GM21717 (cell line): ENCODE data around the gene GALNT13.

Experiments
- ATAC-seq: cut with Tn5 transposase; IDR thresholded peaks from one replicate; pipeline ENCODE4 v1.9.1; 2021; ENCODE audit warnings: mild to moderate bottlenecking, moderate library complexity; ENCODE audit not compliant: unreplicated experiment

The GALNT13 gene

GRCh38 chr2:153940511-153940910 is 68.8 kb downstream of the GALNT13 start:
- ATAC-seq = no peak

- no peak for ATAC-seq
These were observed 73.1 kb downstream of the GALNT13 start for GRCh38 chr2:153944800-153945199.

- ATAC-seq = no peak
These were observed 74.3 kb downstream of the GALNT13 start for GRCh38 chr2:153946036-153946435.

GRCh38 chr2:153953761-153954160 is 82.0 kb downstream of the GALNT13 start:
- no peak for ATAC-seq

GRCh38 chr2:153963256-153963655 is 91.5 kb downstream of the GALNT13 start:
- no peak for ATAC-seq

GRCh38 chr2:153967248-153967973 is 95.7 kb downstream of the GALNT13 start:
- no peak for ATAC-seq

GRCh38 chr2:153971250-153971649 is 99.5 kb downstream of the GALNT13 start:
- no peak for ATAC-seq

GRCh38 chr2:153971855-153972254 is 100.1 kb downstream of the GALNT13 start:
- ATAC-seq = no peak

- ATAC-seq = no peak
These were observed 100.7 kb downstream of the GALNT13 start for GRCh38 chr2:153972412-153972811.

- no peak for ATAC-seq
These were observed 114.9 kb downstream of the GALNT13 start for GRCh38 chr2:153986488-153987229.

GRCh38 chr2:153990771-153991170 is 119.0 kb downstream of the GALNT13 start:
- no peak for ATAC-seq

- no peak for ATAC-seq
These were observed 141.8 kb downstream of the GALNT13 start for GRCh38 chr2:154013514-154013913.

- no peak for ATAC-seq
These were observed 143.5 kb downstream of the GALNT13 start for GRCh38 chr2:154015233-154015632.

GRCh38 chr2:154029504-154029903 is 157.8 kb downstream of the GALNT13 start:
- ATAC-seq = no peak

- ATAC-seq = peak; percentile 92
These were observed 160.5 kb downstream of the GALNT13 start for GRCh38 chr2:154032220-154032619.

- ATAC-seq = no peak
These were observed 174.8 kb downstream of the GALNT13 start for GRCh38 chr2:154046493-154046892.

- ATAC-seq = no peak
These were observed 177.2 kb downstream of the GALNT13 start for GRCh38 chr2:154048905-154049304.

- no peak for ATAC-seq
These were observed 177.8 kb downstream of the GALNT13 start for GRCh38 chr2:154049561-154049960.

- no peak for ATAC-seq
These were observed 195.4 kb downstream of the GALNT13 start for GRCh38 chr2:154067124-154067523.

GRCh38 chr2:154078926-154079325 is 207.2 kb downstream of the GALNT13 start:
- no peak for ATAC-seq

GRCh38 chr2:154092571-154092970 is 220.8 kb downstream of the GALNT13 start:
- ATAC-seq = no peak

- no peak for ATAC-seq
These were observed 222.1 kb downstream of the GALNT13 start for GRCh38 chr2:154093856-154094255.
